ENCODE data around the gene ADGRG1. TPM values are rescaled to one million over a fixed set of nuclear protein-coding genes. Genes with fewer than 3 reads are reported as not detected.

Gene ADGRG1
- 155 to 254 TPM (median 183 TPM) in 5 replicates for total RNA-seq (2022; extraction: Qiagen RNA extraction; ENCODE audit: low read depth)

GRCh38 chr16:57628008-57628781 is at the start of gene ADGRG1:
ADGRG1 (plus strand) TSS chr16:57628630; CDS start chr16:57650288, 21,658 bp downstream.

GRCh38 chr16:57668263-57668571 is 39.8 kb downstream of the ADGRG1 start, which contains the start of gene ADGRG3:
ADGRG3 (plus strand) TSS chr16:57668306; CDS start chr16:57668348, 42 bp downstream.

GRCh38 chr16:57694725-57695679 is 66.6 kb downstream of the ADGRG1 start, which contains the start of gene DRC7:
DRC7 (plus strand) TSS chr16:57694806; CDS start chr16:57697950, 3,144 bp downstream.

Other genes starting within 250 kb of the ADGRG1 start
- not detected in 5 replicates for gene CCL17, start 223.9 kb upstream of the ADGRG1 start, total RNA-seq (2022; extraction: Qiagen RNA extraction; ENCODE audit: low read depth)
- gene CIAPIN1, start 181.2 kb upstream of the ADGRG1 start, total RNA-seq (2022; extraction: Qiagen RNA extraction; ENCODE audit: low read depth): 72.0 to 86.3 TPM (median 75.6 TPM) in 5 replicates
- 40.0 to 55.2 TPM (median 50.3 TPM) in 5 replicates for gene COQ9, start 181.2 kb upstream of the ADGRG1 start, total RNA-seq (2022; extraction: Qiagen RNA extraction; ENCODE audit: low read depth)
- 102 to 170 TPM (median 106 TPM) in 5 replicates for gene POLR2C, start 166.0 kb upstream of the ADGRG1 start, total RNA-seq (2022; extraction: Qiagen RNA extraction; ENCODE audit: low read depth)
- gene DOK4, start 142.1 kb upstream of the ADGRG1 start, total RNA-seq (2022; extraction: Qiagen RNA extraction; ENCODE audit: low read depth): 31.8 to 52.7 TPM (median 38.6 TPM) in 5 replicates
- gene CCDC102A, start 92.1 kb upstream of the ADGRG1 start, total RNA-seq (2022; extraction: Qiagen RNA extraction; ENCODE audit: low read depth): 6.3 to 9.4 TPM (median 8.8 TPM) in 5 replicates
- 0.03 TPM in 2 of 5 replicates, not detected in the others for gene ADGRG5, start 86.0 kb upstream of the ADGRG1 start, total RNA-seq (2022; extraction: Qiagen RNA extraction; ENCODE audit: low read depth)
- 0.16 to 0.79 TPM (median 0.62 TPM) in 5 replicates for gene ADGRG3, start 39.7 kb downstream of the ADGRG1 start, total RNA-seq (2022; extraction: Qiagen RNA extraction; ENCODE audit: low read depth)
- 0.10 TPM in 1 of 5 replicates, not detected in the others for gene DRC7, start 66.2 kb downstream of the ADGRG1 start, total RNA-seq (2022; extraction: Qiagen RNA extraction; ENCODE audit: low read depth)
- 15.0 to 20.8 TPM (median 20.3 TPM) in 5 replicates for gene KATNB1, start 107.1 kb downstream of the ADGRG1 start, total RNA-seq (2022; extraction: Qiagen RNA extraction; ENCODE audit: low read depth)
- 138 to 197 TPM (median 184 TPM) in 5 replicates for gene KIFC3, start 173.9 kb downstream of the ADGRG1 start, total RNA-seq (2022; extraction: Qiagen RNA extraction; ENCODE audit: low read depth)

Data from A549 treated with RU486 at 1 μM for 4 hours (cell line).